H1 (cell line): Measurements from ENCODE around the gene SULF2. TPM values are rescaled to one million over a fixed set of nuclear protein-coding genes. Genes with fewer than 3 reads are reported as not detected.

ENCODE experiments used
- CTCF ChIA-PET: fragments of 300-600 bp; sonication (Branson Sonifier 250); formaldehyde crosslinking; loops from one replicate; lab custom pipeline; 2021; ENCODE audit not compliant: partially characterized antibody; lab: Charles Lee
- POLR2A ChIA-PET: fragments of 300-600 bp; sonication (Branson Sonifier 250); formaldehyde crosslinking; loops from one replicate; lab custom pipeline; 2021; ENCODE audit warnings: inconsistent platforms; ENCODE audit not compliant: partially characterized antibody; lab: Charles Lee
- DNase-seq, 2 experiments: peaks; one replicate each; pipeline versions ENCODE4 v3.0.0 to v3.0.0-alpha.2; 2010 to 2022; ENCODE audit warnings: low spot score in 2 of 2, low read depth in 1 of 2, mixed read lengths in 1 of 2
- FAIRE-seq: peaks from 2 replicates; lab custom pipeline; 2011; peaks lifted over from hg19 to GRCh38; lab: Jason Lieb, UNC
- H2AFZ ChIP-seq: 2 replicates; pipeline ENCODE4 v1.8.1; 2012; ENCODE audit warnings: low read length, inconsistent platforms
- H2AK5ac ChIP-seq: 2 replicates; pipeline ENCODE4 v1.6.1; 2013; ENCODE audit warnings: low read depth, low read length
- H2BK120ac ChIP-seq: replicated peaks from 2 replicates; pipeline ENCODE3; 2013; ENCODE audit warnings: low read depth, low read length, inconsistent platforms
- H2BK12ac ChIP-seq: 2 replicates; pipeline ENCODE4 v1.6.1; 2013; ENCODE audit warnings: low read depth, low read length
- H2BK15ac ChIP-seq: 2 replicates; pipeline ENCODE4 v1.6.1; 2013; ENCODE audit warnings: low read length
- H2BK20ac ChIP-seq: 2 replicates; pipeline ENCODE4 v1.6.1; 2013; ENCODE audit warnings: low read length
- H2BK5ac ChIP-seq: 2 replicates; pipeline ENCODE4 v1.6.1; 2013; ENCODE audit warnings: low read depth, low read length
- H3K14ac ChIP-seq: 2 replicates; pipeline ENCODE4 v1.6.1; 2013; ENCODE audit warnings: inconsistent platforms; ENCODE audit not compliant: insufficient read length
- H3K18ac ChIP-seq: 2 replicates; pipeline ENCODE4 v1.6.1; 2013; ENCODE audit warnings: low read length; ENCODE audit errors: extremely low read depth
- H3K23ac ChIP-seq: 2 replicates; pipeline ENCODE4 v1.6.1; 2013; ENCODE audit warnings: inconsistent platforms; ENCODE audit not compliant: insufficient read length
- H3K23me2 ChIP-seq: 2 replicates; pipeline ENCODE4 v1.6.1; 2013; ENCODE audit warnings: low read depth, low read length
- H3K27ac ChIP-seq: 2 replicates; pipeline ENCODE4 v1.6.1; 2011; ENCODE audit warnings: low read depth, low read length, inconsistent platforms
- H3K27me3 ChIP-seq, 4 experiments: replicated peaks in 1 of 4; 1 replicate in 1 of 4; 2 replicates in 3 of 4; pipeline versions ENCODE4 v1.6.1 to v1.8.1; 2011 to 2013; ENCODE audit warnings: low read length in 3 of 4, mild to moderate bottlenecking in 3 of 4, inconsistent platforms in 2 of 4, mixed read lengths in 2 of 4, moderate library complexity in 1 of 4; ENCODE audit not compliant: control insufficient read depth in 3 of 4, insufficient read depth in 3 of 4; ENCODE audit errors: extremely low read depth in 1 of 4
- H3K36me3 ChIP-seq, 4 experiments: 2 replicates each; pipeline versions ENCODE4 v1.6.1 to v1.8.1; 2011 to 2013; ENCODE audit warnings: mild to moderate bottlenecking in 4 of 4, low read length in 3 of 4, moderate library complexity in 2 of 4, control low read depth in 1 of 4, inconsistent platforms in 1 of 4; ENCODE audit not compliant: insufficient read depth in 4 of 4, control insufficient read depth in 2 of 4
- H3K4ac ChIP-seq: replicated peaks from 2 replicates; pipeline ENCODE3; 2013; ENCODE audit warnings: low read length, low read depth, mixed read lengths, inconsistent platforms; ENCODE audit not compliant: insufficient read length
- H3K4me1 ChIP-seq, 4 experiments: replicated peaks in 1 of 4; 1 replicate in 1 of 4; 2 replicates in 3 of 4; pipeline versions ENCODE4 v1.6.1 to v1.8.1; 2011 to 2013; ENCODE audit warnings: low read length in 3 of 4, inconsistent platforms in 2 of 4, mixed read lengths in 1 of 4; ENCODE audit not compliant: insufficient read depth in 4 of 4, control insufficient read depth in 3 of 4
- H3K4me2 ChIP-seq, 2 experiments: 2 replicates each; pipeline versions ENCODE4 v1.6.1 to v1.8.1; 2011 to 2013; ENCODE audit warnings: low read depth in 2 of 2, low read length in 2 of 2, control low read depth in 1 of 2, inconsistent platforms in 1 of 2, mild to moderate bottlenecking in 1 of 2; ENCODE audit not compliant: insufficient read depth in 1 of 2
- H3K4me3 ChIP-seq, 4 experiments: fragments of 200-600, 300-600 bp in 1 of 4; sonication (generic), shearing (Covaris generic), sonication (Bioruptor Twin) in 1 of 4; 2 replicates each; pipeline versions ENCODE4 v1.5.1 to v1.8.1; 2011 to 2016; ENCODE audit warnings: low read length in 4 of 4, low read depth in 3 of 4, control low read depth in 2 of 4, inconsistent platforms in 2 of 4, mild to moderate bottlenecking in 2 of 4, mixed read lengths in 1 of 4, moderate library complexity in 1 of 4; ENCODE audit not compliant: insufficient read depth in 2 of 4; ENCODE audit errors: extremely low read depth in 1 of 4
- H3K56ac ChIP-seq: replicated peaks from 2 replicates; pipeline ENCODE3; 2013; ENCODE audit warnings: low read depth, mild to moderate bottlenecking, mixed read lengths, low read length, inconsistent platforms; ENCODE audit not compliant: insufficient read length
- H3K79me1 ChIP-seq: 2 replicates; pipeline ENCODE4 v1.6.1; 2013; ENCODE audit warnings: low read depth, low read length, control low read depth
- H3K79me2 ChIP-seq, 2 experiments: 2 replicates each; pipeline versions ENCODE4 v1.6.1 to v1.8.1; 2012 to 2013; ENCODE audit warnings: low read length in 2 of 2, mild to moderate bottlenecking in 2 of 2, inconsistent platforms in 1 of 2; ENCODE audit not compliant: insufficient read depth in 2 of 2, control insufficient read depth in 1 of 2
- H3K9ac ChIP-seq, 4 experiments: replicated peaks in 1 of 4; 1 replicate in 1 of 4; 2 replicates in 3 of 4; pipeline versions ENCODE4 v1.6.1 to v1.8.1; 2011 to 2013; ENCODE audit warnings: low read depth in 3 of 4, low read length in 3 of 4, control low read depth in 2 of 4, mild to moderate bottlenecking in 2 of 4, moderate library complexity in 2 of 4, inconsistent platforms in 1 of 4; ENCODE audit errors: extremely low read depth in 1 of 4
- H3K9me3 ChIP-seq, 2 experiments: 2 replicates each; pipeline versions ENCODE4 v1.6.1 to v1.8.1; 2012 to 2013; ENCODE audit warnings: mild to moderate bottlenecking in 2 of 2, moderate library complexity in 2 of 2, control low read depth in 1 of 2, inconsistent platforms in 1 of 2, low read depth in 1 of 2, low read length in 1 of 2, mixed read lengths in 1 of 2; ENCODE audit not compliant: insufficient read depth in 2 of 2
- H4K20me1 ChIP-seq, 2 experiments: replicated peaks in 1 of 2; 2 replicates each; pipeline versions ENCODE3 to v1.8.1; 2011 to 2013; ENCODE audit warnings: inconsistent platforms in 2 of 2, low read length in 2 of 2, mild to moderate bottlenecking in 1 of 2; ENCODE audit not compliant: insufficient read depth in 2 of 2, control insufficient read depth in 1 of 2
- H4K5ac ChIP-seq: 2 replicates; pipeline ENCODE4 v1.6.1; 2013; ENCODE audit warnings: low read length, low read depth, mixed read lengths, inconsistent platforms; ENCODE audit not compliant: insufficient read length
- H4K8ac ChIP-seq: 2 replicates; pipeline ENCODE4 v1.8.0; 2013; ENCODE audit warnings: mild to moderate bottlenecking, moderate library complexity, low read length, inconsistent platforms; ENCODE audit not compliant: insufficient read depth; ENCODE audit errors: extremely low read depth
- H4K91ac ChIP-seq: replicated peaks from 2 replicates; pipeline ENCODE3; 2013; ENCODE audit warnings: low read length, mixed read lengths, inconsistent platforms; ENCODE audit not compliant: insufficient read length
- ASH2L ChIP-seq: fragments of 200-600, 300-600 bp; sonication (generic); IDR thresholded peaks from one replicate; pipeline ENCODE4 v1.7.1; 2017; ENCODE audit warnings: low read length
- CBX5 ChIP-seq: fragments of 300-800, 300-1000 bp; sonication (generic); IDR thresholded peaks from 2 replicates; pipeline ENCODE4 v1.7.1; 2016; ENCODE audit warnings: antibody characterized with exemption, low read length, low read depth
- CREB1 ChIP-seq: IDR thresholded peaks from 2 replicates; pipeline ENCODE4 v1.6.1; 2012; ENCODE audit warnings: inconsistent platforms
- EZH2 ChIP-seq: fragments of 200-600 bp; sonication (generic); IDR thresholded peaks from 2 replicates; pipeline ENCODE4 v1.7.1; 2012; ENCODE audit warnings: low read depth, mild to moderate bottlenecking, moderate library complexity, low read length, inconsistent platforms; ENCODE audit not compliant: severe bottlenecking
- KDM1A ChIP-seq: fragments of 200-600, 300-600 bp; sonication (generic); IDR thresholded peaks from 2 replicates; pipeline ENCODE4 v1.7.1; 2016; ENCODE audit warnings: mild to moderate bottlenecking, low read length, borderline replicate concordance
- KDM4A ChIP-seq: IDR thresholded peaks from one replicate; pipeline ENCODE4 v1.7.1; 2012; ENCODE audit warnings: low read depth, mild to moderate bottlenecking, moderate library complexity, low read length, inconsistent platforms; ENCODE audit not compliant: severe bottlenecking
- POU5F1 ChIP-seq: IDR thresholded peaks from 2 replicates; pipeline ENCODE4 v1.6.1; 2011; ENCODE audit warnings: low read depth, mild to moderate bottlenecking, low read length, moderate library complexity
- RXRA ChIP-seq: IDR thresholded peaks from 2 replicates; pipeline ENCODE4 v1.6.1; 2011; ENCODE audit warnings: low read depth, mild to moderate bottlenecking, low read length, moderate library complexity; ENCODE audit not compliant: insufficient read depth
- SRF ChIP-seq: IDR thresholded peaks from 2 replicates; pipeline ENCODE4 v1.6.1; 2011; ENCODE audit warnings: mild to moderate bottlenecking, low read depth, low read length, moderate library complexity
- TBP ChIP-seq: IDR thresholded peaks from 2 replicates; pipeline ENCODE4 v1.6.1; 2011; ENCODE audit warnings: low read depth, low read length, improper control_type of control experiment
- WGBS, 2 experiments: shearing (Covaris generic) in 1 of 2; methylation state at CpG; one replicate each; pipeline versions ENCODE4 v1.1.6 to v1.1.7; 2013 to 2015; ENCODE audit warnings: low lambda C conversion rate in 2 of 2, mixed read lengths in 2 of 2, inconsistent platforms in 1 of 2, low coverage in 1 of 2, missing lambda C conversion rate in 1 of 2; ENCODE audit not compliant: insufficient replicate concordance in 2 of 2, insufficient coverage in 1 of 2, insufficient read length in 1 of 2; ENCODE audit errors: extremely low coverage in 1 of 2, missing lambda C conversion rate in 1 of 2; 5-methylcytosine and 5-hydroxymethylcytosine counted together
- polyA plus RNA-seq, 7 experiments: library from polyadenylated mRNA; depleted of rRNA in 3 of 7; stranded (reverse) in 5 of 7; unstranded in 2 of 7; fragments of >200 nt in 5 of 7; fragments of 200-250 nt in 2 of 7; gene quantifications; 1 replicate in 5 of 7; 2 replicates in 1 of 7; 4 replicates in 1 of 7; pipeline versions ENCODE4 v1.2.1 to v1.2.3, GENCODE V29; 2011 to 2013; ENCODE audit warnings: missing spikeins in 2 of 7, mixed read lengths in 2 of 7
- total RNA-seq: library from RNA; stranded (reverse); fragmentation: NEBNext Ultra II Directional; extraction: Animal tissue kit (Norgen Biotek cat#: 25700); gene quantifications from 2 replicates; pipeline ENCODE4 v1.2.1, GENCODE V29; 2021
- TF ChIP-seq, protein P1 (sequence below): IDR thresholded peaks from 2 replicates; pipeline ENCODE4 v1.6.1; 2012; ENCODE audit warnings: inconsistent platforms
- TF ChIP-seq, protein P2 (sequence below): IDR thresholded peaks from 2 replicates; pipeline ENCODE4 v1.6.1; 2011; ENCODE audit warnings: low read depth, mild to moderate bottlenecking, low read length; ENCODE audit not compliant: insufficient read depth

The SULF2 gene
- total and polyA plus RNA-seq, 2 of the 8 experiments (the other 6 are each of a cell fraction or from before 2014, with no cell fraction given): 15.7 to 28.2 TPM

DNA sequence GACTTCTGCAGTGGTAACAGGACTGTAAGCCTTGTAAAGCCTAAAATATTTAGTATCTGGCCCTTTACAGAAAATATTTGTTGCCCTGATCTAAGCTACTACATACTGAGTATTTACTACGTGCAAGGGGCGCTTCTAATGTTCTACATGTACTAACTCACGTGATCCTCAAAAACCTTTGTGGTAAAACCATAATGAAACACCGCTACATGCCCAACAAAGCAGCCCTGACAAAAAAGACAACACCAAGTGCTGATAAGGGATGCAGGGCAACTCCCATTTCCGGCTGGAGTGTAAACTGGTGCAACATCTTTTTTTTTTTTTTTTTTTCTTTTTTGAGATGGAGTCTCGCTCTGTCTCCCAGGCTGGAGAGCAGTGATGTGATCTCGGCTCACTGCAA, 85.0 kb downstream of the SULF2 start:
- Histone ChIP-seq H2BK15ac (no peak overlapping the region), H3K56ac (no peak overlapping the region), H2BK20ac (no peak overlapping the region), H2AK5ac (no peak overlapping the region), H3K36me3 (no peaks in the 10 kb centered on the region; a peak in 1 of 8 replicates), H2BK5ac (no peak overlapping the region), H4K20me1 (no peaks in the 10 kb centered on the region), H3K79me1 (no peaks in the 10 kb centered on the region), H3K4me1 (no peaks in the 10 kb centered on the region), H4K5ac (no peak overlapping the region), H4K8ac (no peak overlapping the region), H3K79me2 (no peaks in the 10 kb centered on the region), H4K91ac (no peak overlapping the region), H3K14ac (no peak overlapping the region), H2AFZ (no peak overlapping the region), H3K27ac (no peak overlapping the region), H3K27me3 (no peaks in the 10 kb centered on the region), H3K4me2 (no peak overlapping the region), H3K23ac (no peak overlapping the region), H3K9me3 (no peaks in the 10 kb centered on the region), H3K23me2 (no peaks in the 10 kb centered on the region), H3K9ac (no peak overlapping the region), H3K4me3 (no peak overlapping the region), H3K18ac (no peak overlapping the region), H3K4ac (no peak overlapping the region), H2BK120ac (no peak overlapping the region), H2BK12ac (no peak overlapping the region)
- 90% methylated on average over 7 of the region's 7 CpGs; no CpG with 5 or more reads in 1 of the 2 experiments for WGBS, 2 experiments
- POLR2A ChIA-PET: no interaction called here
- FAIRE-seq (no peak), DNase-seq (no peak)
- TF ChIP-seq RXRA (no peak), KDM1A (no peak), EZH2 (no peak), SRF (no peak), CBX5 (no peak), POU5F1 (no peak), ASH2L (no peak), TBP (no peak), CREB1 (no peak), KDM4A (no peak)
- TF ChIP-seq, protein P1, sequence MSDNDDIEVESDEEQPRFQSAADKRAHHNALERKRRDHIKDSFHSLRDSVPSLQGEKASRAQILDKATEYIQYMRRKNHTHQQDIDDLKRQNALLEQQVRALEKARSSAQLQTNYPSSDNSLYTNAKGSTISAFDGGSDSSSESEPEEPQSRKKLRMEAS: no peak
- TF ChIP-seq, protein P2, sequence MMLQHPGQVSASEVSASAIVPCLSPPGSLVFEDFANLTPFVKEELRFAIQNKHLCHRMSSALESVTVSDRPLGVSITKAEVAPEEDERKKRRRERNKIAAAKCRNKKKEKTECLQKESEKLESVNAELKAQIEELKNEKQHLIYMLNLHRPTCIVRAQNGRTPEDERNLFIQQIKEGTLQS: no peak
- CTCF ChIA-PET: interaction anchor here (0.7 kb wide), 1 partner anchor 917 kb away, joined by 3 read pairs; no protein-coding TSS in a partner anchor
